HepG2 (cell line): ENCODE measurements around the gene PRKG1.

Source experiments
- CTCF ChIP-seq: sonication (generic); formaldehyde crosslinking; IDR thresholded peaks from 2 replicates; pipeline ENCODE4 v1.5.0; 2020; ENCODE audit warnings: mild to moderate bottlenecking, missing genetic modification reagents, moderate library complexity
- NCOR1 ChIP-seq: fragments of 200-600 bp; sonication (generic); IDR thresholded peaks from 2 replicates; pipeline ENCODE4 v1.7.0; 2017; ENCODE audit warnings: antibody characterized with exemption, low read length, borderline replicate concordance
- REPIN1 ChIP-seq: sonication (generic); formaldehyde crosslinking; IDR thresholded peaks from 2 replicates; pipeline ENCODE4 v1.8.0; 2022; ENCODE audit warnings: missing genetic modification reagents, low read depth, mild to moderate bottlenecking, borderline replicate concordance
- TCF7 ChIP-seq: sonication (generic); IDR thresholded peaks from 2 replicates; pipeline ENCODE4 v1.6.1; 2016; ENCODE audit warnings: antibody characterized with exemption, low read depth
- ZNF12 ChIP-seq: sonication (generic); formaldehyde crosslinking; IDR thresholded peaks from 2 replicates; pipeline ENCODE4 v1.5.0; 2020; ENCODE audit warnings: missing genetic modification reagents
- ZNF274 ChIP-seq: sonication (generic); formaldehyde crosslinking; IDR thresholded peaks from 2 replicates; pipeline ENCODE4 v1.5.1; 2020; ENCODE audit warnings: mild to moderate bottlenecking, missing genetic modification reagents
- ZNF501 ChIP-seq: sonication (generic); formaldehyde crosslinking; IDR thresholded peaks from 2 replicates; pipeline ENCODE4 v1.5.1; 2020; ENCODE audit warnings: mild to moderate bottlenecking, moderate library complexity, missing genetic modification reagents

GRCh38 chr10:51999096-51999495, 924.8 kb downstream of the PRKG1 start:
- no peak for TF ChIP-seq TCF7
- TF ChIP-seq ZNF12, result no peak
- no peak for TF ChIP-seq REPIN1 (CRISPR knock-in tag)
- TF ChIP-seq ZNF501, result no peak
- TF ChIP-seq CTCF (CRISPR knock-in tag), result no peak
- TF ChIP-seq NCOR1, result no peak
- no peak for TF ChIP-seq ZNF274 (CRISPR knock-in tag)
